DMS79 treated with DMSO at 0.1 percent for 48 hours (cell line): Measurements from ENCODE around the gene BTK.

Experiments used
- DNase-seq: peaks from one replicate; lab custom pipeline; 2025; lab: John Stamatoyannopoulos, UW

Gene BTK

DNA sequence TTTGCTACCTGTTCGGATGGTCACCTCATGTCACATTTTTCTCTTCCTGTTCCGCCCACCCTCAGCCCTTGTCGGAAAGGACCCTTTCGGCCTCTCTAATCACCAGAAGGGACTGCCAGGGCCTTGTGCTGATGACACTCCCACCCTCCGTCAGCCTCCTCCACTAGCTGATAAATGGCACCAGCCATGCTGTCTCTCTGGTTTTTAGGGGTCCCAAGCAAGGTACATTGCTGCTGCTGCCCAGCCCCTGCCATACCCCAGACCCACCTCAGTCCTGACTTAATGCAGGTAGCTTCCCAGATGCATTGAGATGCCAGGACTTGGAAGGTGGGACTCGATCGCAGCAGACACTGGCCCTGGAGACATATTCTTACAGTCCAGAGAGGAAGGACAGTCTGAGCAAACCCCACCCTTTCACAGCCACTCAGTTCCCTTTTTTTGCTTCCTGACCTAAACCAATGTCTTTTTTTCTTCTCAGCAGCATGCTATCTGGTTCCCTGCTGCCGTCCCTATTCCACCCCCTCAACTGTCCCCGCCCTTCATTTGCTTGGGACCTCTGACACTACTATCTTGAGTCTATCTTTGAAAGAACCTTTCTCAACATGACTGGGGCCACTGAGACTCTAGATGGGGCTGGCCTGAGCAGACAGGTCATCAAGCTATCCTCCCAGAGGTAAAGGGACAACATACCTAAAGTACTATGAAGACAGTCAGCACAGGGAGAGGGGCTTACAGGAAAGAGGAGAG, at the start of gene BTK:
Gene BTK (minus strand): TSS at position 397 of the 747 bp plus-strand sequence. CDS start 10,907 bp downstream, outside the sequence.
- DNase-seq = no peak

GRCh38 chrX:101430457-101431078, 44.6 kb upstream of the BTK start:
- DNase-seq = no peak

DNA sequence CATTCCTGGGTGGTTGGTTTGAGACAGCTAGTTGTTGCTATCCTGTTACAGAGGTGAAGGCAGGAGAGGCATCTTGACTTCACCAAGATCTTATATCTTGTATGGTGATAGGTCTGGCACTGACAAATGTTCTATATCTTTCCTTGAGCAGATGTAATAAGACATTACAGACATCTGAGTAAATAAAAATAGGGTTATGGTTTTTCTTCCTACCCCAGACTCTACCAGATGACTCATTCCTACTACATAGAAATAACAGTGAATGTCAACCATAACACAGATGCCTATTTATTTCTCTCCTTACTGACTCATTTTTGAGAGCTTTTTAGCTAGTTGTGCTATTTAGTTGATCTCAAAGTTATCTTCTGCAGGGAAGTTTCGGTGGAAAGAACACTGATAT, 43.9 kb upstream of the BTK start:
- DNase-seq = no peak

GRCh38 chrX:101427954-101428353, 42.0 kb upstream of the BTK start:
- DNase-seq = no peak

- no peak for DNase-seq
Observed at GRCh38 chrX:101419489-101419888, 33.5 kb upstream of the BTK start.

- peak; percentile 38 for DNase-seq
Observed at GRCh38 chrX:101417981-101418841, 32.2 kb upstream of the BTK start.

GRCh38 chrX:101417190-101417589, 31.2 kb upstream of the BTK start:
- DNase-seq = no peak

DNA sequence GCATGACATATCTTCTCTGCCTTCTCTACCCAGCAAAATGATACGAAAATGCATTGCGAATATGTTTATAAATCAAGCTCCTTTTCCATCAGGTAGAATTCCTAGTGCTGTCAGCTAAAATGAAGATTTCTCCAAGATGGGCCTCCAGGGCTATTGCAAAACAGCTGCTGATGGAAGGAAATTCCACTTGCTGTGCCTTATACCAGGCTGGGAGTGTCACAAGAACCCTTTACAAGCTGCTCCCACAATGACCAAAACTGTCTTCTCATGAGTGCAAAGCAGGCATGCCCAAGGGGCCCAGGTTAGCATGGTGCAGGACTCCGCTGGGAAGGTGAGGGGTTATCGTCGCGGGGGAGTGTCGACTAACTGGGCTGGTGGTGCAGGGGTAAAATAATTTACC, 30.7 kb upstream of the BTK start:
- DNase-seq = no peak

DNA sequence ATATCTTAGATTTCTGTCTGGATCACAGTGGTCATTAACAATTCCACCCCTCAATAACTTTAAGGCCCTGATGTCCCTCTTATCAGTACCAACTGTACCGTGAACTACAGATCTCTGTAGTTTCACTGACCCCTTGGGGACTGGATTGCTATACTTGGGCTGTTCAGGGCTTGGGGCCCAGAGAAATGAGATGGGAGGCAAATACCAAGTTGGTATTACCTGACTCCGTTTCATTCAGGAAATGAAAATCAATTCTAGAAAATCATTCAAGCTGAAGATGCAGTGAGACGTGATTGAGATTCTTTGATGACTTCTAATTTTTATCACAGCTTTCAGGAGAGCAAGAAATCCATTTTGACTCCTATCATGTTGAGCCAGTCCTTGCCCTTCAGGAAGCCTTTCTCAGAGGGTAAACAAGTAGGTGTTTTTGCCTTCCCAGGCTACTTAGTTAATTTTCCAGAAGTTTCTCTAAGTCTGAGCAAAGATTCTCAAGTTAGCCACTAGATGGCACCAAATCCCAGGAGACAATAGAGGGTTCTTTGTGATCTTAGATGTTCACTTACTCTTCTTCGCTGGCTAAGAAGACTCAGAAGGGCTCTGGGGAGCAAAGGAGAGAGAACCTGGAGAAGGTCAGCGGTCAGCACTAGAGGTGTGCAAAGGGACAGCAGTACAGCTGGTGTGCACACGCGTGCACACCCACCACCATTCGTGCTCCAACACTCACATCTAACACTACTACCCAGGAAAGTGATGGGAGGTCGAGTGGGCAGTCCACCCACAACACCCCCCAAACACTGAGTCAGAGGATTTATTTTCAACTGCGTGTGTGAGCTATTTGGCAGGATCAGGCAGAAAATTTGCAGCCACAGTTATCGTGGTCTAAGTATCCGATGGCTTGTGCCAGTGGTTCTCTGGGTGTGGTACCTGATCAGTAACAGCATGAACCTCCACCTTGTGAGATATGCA, 29.5 kb upstream of the BTK start:
- DNase-seq = peak; percentile 46

DNA sequence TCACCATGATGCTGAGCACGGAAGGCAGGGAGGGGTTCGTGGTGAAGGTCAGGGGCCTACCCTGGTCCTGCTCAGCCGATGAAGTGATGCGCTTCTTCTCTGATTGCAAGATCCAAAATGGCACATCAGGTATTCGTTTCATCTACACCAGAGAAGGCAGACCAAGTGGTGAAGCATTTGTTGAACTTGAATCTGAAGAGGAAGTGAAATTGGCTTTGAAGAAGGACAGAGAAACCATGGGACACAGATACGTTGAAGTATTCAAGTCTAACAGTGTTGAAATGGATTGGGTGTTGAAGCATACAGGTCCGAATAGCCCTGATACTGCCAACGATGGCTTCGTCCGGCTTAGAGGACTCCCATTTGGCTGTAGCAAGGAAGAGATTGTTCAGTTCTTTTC, 26.0 kb upstream of the BTK start:
- no peak for DNase-seq

DNA sequence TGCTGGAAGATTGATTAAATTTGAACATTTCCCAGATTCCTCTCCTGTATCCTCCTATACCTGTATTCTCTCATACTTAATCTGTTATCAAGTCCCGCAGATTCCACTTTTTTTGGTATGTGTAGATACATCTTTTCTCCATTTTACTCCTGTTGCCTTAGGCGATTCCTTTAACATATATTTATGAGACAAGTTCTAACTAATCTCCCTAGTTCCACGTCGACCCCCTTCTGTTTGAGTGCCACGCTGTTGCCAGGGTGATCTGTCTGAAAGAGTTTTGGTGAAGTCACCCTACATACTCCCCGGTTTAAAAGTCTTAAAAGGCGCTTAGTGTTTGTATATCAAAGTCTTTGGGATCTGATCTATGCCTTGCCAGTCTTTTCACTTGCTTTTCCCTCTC, 24.5 kb upstream of the BTK start:
- DNase-seq = no peak

GRCh38 chrX:101409043-101409442, 23.1 kb upstream of the BTK start:
- DNase-seq = no peak

GRCh38 chrX:101408532-101408841, 22.5 kb upstream of the BTK start:
- DNase-seq = no peak

- peak; percentile 86 for DNase-seq
Observed at GRCh38 chrX:101407748-101408531, 21.9 kb upstream of the BTK start, which contains the start of the genes GLA and HNRNPH2. Gene GLA, minus strand, starts transcription at chrX:101407925. Its CDS starts 22 bp downstream, at chrX:101407903. Gene HNRNPH2, plus strand, starts transcription at chrX:101408222. Its CDS starts 3,767 bp downstream, at chrX:101411989.

DNA sequence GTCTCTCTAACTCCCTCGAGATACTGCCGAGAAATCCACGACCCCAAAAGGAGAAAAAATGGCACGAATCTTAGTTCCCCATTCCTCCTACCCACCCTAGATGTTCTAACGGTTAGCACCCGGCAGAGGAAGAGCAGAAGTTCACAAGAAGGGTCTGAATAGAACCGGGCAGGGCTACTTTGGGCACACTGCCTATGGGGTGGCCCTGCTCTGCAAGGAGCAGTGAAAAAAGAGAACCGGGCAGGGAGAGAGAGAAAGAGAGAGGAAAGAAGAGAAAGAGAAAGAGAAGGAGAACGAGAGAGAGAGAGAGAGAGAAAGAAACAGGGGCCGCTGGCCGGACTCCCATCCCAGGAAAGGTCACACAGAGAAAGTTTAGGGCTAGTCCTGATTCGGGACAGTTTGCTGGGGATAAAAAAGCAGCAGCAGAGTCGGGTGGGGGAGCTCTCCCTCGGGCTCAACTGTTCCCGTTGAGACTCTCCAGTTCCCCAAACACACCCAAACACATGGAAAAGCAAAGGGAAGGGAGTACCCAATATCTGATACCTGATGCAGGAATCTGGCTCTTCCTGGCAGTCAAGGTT, 21.3 kb upstream of the BTK start:
- no peak for DNase-seq

GRCh38 chrX:101399825-101400224, 13.8 kb upstream of the BTK start:
- no peak for DNase-seq

GRCh38 chrX:101398694-101399093, 12.7 kb upstream of the BTK start:
- DNase-seq = no peak

DNA sequence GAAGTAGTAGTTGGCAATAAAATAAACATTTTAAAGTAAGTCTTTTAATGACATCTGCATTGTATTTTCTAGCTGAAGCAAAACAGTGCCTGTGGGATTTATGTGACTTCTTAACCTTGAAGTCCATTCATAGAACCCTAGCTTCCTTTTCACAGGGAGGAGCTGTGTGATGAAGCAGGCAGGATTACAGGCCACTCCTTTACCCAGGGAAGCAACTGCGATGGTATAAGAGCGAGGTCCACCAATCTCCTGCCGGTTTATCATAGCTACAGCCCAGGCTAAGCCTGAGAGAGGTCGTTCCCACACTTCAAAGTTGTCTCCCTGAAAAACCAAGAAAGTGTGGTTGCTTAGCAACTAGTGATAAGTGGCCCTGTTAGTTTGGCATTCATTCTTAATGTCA, 11.8 kb upstream of the BTK start:
- DNase-seq = no peak

- DNase-seq = no peak
Observed at GRCh38 chrX:101395789-101396188, 9.8 kb upstream of the BTK start.

- no peak for DNase-seq
Observed at GRCh38 chrX:101394372-101394771, 8.4 kb upstream of the BTK start.
